ENCODE data around the gene SNX30.

DNA sequence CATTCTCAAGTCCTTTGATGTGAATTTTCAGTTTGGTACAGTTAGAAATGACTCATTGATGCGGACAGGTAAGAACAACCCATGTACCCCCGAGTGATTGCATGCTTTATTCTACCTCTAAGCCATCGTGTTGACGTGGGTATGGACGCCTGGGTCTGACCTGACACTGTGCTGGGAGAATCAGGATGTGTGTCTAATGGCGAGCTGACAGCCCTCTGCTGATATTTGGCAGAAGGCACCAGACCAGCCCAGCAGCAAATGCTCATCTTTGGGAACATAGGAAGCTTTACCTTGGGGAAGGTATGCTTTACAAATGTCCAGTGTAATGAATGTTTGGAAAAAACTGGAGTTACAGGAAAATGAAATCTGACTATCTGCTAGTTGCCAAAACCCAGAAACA is 120.0 kb downstream of the SNX30 start:
- no peak for TF ChIP-seq POLR2A (IDR thresholded peaks at IDR 0.05)
- TF ChIP-seq, protein P1, sequence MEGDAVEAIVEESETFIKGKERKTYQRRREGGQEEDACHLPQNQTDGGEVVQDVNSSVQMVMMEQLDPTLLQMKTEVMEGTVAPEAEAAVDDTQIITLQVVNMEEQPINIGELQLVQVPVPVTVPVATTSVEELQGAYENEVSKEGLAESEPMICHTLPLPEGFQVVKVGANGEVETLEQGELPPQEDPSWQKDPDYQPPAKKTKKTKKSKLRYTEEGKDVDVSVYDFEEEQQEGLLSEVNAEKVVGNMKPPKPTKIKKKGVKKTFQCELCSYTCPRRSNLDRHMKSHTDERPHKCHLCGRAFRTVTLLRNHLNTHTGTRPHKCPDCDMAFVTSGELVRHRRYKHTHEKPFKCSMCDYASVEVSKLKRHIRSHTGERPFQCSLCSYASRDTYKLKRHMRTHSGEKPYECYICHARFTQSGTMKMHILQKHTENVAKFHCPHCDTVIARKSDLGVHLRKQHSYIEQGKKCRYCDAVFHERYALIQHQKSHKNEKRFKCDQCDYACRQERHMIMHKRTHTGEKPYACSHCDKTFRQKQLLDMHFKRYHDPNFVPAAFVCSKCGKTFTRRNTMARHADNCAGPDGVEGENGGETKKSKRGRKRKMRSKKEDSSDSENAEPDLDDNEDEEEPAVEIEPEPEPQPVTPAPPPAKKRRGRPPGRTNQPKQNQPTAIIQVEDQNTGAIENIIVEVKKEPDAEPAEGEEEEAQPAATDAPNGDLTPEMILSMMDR (IDR thresholded peaks at IDR 0.05): no peak
